ENCODE data around the gene NUDT4. TPM values are rescaled to one million over a fixed set of nuclear protein-coding genes. Genes with fewer than 3 reads are reported as not detected.
"Not testable (repeated sequence)": the region's sequence is repeated elsewhere in the genome, so short reads cannot be mapped to it uniquely, and the experiment has no call there.

The NUDT4 gene
- total RNA-seq, 1 experiment from 2014 or later = 56.5 TPM

DNA sequence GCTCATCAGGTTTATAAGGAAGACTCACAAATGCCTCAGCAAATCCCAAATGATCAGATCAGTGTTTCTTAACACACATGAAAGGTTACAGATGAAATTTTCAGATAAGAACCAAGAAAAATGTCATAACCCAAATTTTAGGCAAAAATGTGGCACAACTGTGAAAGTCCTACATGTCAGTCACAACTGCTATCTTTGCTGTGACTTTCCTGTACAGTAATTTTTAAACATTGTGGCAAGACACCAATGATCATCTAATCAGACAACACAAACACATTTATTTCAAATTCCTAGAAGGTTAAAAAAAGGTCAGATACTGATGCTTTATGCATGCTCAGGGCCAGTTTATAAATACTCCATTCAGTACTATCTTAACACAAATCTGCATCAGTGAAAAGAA lies 31.1 kb downstream of the NUDT4 start:
- peak overlapping the region; percentile 16; the same call in 1 of the 2 replicates for H3K27ac Mint-ChIP-seq
- TF ChIP-seq, protein P1, sequence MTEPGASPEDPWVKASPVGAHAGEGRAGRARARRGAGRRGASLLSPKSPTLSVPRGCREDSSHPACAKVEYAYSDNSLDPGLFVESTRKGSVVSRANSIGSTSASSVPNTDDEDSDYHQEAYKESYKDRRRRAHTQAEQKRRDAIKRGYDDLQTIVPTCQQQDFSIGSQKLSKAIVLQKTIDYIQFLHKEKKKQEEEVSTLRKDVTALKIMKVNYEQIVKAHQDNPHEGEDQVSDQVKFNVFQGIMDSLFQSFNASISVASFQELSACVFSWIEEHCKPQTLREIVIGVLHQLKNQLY (CRISPR knock-in tag; IDR thresholded peaks at IDR 0.05) = no peak
- TF ChIP-seq ZNF416 (CRISPR knock-in tag; IDR thresholded peaks at IDR 0.05) = no peak
- no peak for TF ChIP-seq ZNF423 (CRISPR knock-in tag; IDR thresholded peaks at IDR 0.05)
- no peak for TF ChIP-seq TEAD1 (CRISPR knock-in tag; IDR thresholded peaks at IDR 0.05)
- no peak for TF ChIP-seq ETV6 (CRISPR knock-in tag; IDR thresholded peaks at IDR 0.05)
- no peak for TF ChIP-seq ZNF671 (CRISPR knock-in tag; IDR thresholded peaks at IDR 0.05)
- H3K9me3 Mint-ChIP-seq = peaks cover 3% of the 10 kb centered on the region; the same call in 1 of the 2 replicates
- POLR2A ChIA-PET = no interaction called here
- DNase-seq (ENCODE audit: low spot score) (no peak), ATAC-seq (no peak)
- H3K36me3 Mint-ChIP-seq = peaks cover 29% of the 10 kb centered on the region
- no peaks in the 10 kb centered on the region for H3K27me3 Mint-ChIP-seq (ENCODE audit: low read depth)
- CTCF ChIA-PET = interaction anchor here (1.1 to 1.3 kb wide), 2 partner anchors 11 to 12 kb away, joined by 3 to 5 read pairs; no protein-coding TSS in a partner anchor
- no peak overlapping the region for H3K4me3 Mint-ChIP-seq
- peaks cover 9% of the 10 kb centered on the region for H3K4me1 Mint-ChIP-seq

DNA sequence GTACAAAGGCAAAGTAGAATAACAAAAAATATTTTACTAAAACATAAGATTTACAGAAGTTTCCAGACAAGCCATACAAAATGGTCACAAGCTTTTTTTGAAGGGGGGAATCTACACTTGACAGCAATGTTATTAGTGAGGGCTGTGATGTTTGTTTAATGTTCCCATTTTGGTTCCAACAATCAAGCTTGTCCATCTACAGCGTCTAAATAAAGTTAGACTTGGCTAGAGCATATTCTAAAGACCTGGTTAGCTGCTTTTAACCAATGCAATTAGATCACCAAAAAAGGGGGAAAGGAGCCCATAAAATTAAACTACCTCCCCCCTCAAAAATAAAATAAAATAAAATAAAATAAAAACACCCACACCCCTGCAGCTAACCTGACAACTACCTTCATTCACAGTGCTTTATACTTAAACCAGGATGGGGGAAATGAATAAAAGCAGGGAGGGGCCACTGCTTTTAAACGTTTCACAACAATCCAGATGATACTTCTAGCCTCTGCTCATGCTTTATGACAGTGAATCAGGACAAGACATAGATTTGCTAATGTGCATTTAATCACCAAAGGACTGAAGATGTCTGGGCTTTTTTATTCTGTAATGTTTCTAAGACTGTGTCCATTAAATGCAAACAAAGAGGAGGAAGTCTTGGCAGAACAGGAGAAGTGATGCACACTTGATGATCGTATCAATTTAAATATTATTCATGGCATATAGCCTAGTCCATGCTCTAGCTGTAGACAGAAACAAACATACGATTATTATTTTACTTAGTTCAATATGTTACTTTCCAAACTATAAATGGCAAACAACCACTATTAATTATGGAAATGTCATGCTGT lies 31.8 kb downstream of the NUDT4 start:
- H3K4me3 Mint-ChIP-seq; ATAC-seq; H3K27me3 Mint-ChIP-seq (ENCODE audit: low read depth); POLR2A ChIA-PET; H3K9me3 Mint-ChIP-seq; DNase-seq (ENCODE audit: low spot score); H3K27ac Mint-ChIP-seq: not testable (repeated sequence)
- H3K36me3 Mint-ChIP-seq = peaks cover 32% of the 10 kb centered on the region
- CTCF ChIA-PET = interaction anchor here (1.3 kb wide), 1 partner anchor 10 kb away, joined by 5 read pairs; no protein-coding TSS in a partner anchor
- H3K4me1 Mint-ChIP-seq = peaks cover 12% of the 10 kb centered on the region

DNA sequence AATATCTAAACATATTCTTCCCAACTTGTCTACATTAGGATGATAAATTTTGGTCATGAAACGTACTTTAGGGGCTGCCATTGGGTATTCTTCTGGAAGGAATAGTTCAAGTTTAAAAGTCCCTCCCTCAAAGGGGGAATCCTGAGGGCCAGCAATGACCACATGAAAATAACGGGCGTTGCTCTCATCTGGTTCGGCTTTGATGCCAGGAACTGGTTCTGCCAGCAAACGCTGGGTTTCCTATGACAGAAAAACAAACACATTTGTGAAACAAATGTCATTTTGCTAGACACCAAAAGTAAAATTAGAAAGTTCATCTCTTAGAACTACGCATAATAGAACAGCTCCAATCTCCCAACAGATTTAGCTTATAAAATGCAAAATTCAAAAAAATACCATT lies 33.3 kb downstream of the NUDT4 start:
- H3K4me3 Mint-ChIP-seq; ATAC-seq; DNase-seq (ENCODE audit: low spot score); H3K9me3 Mint-ChIP-seq; H3K27me3 Mint-ChIP-seq (ENCODE audit: low read depth); H3K27ac Mint-ChIP-seq; POLR2A ChIA-PET: not testable (repeated sequence)
- Mint-ChIP-seq H3K4me1 (peaks cover 24% of the 10 kb centered on the region), H3K36me3 (peaks cover 32% of the 10 kb centered on the region)
- CTCF ChIA-PET = interaction anchor here (1.1 kb wide), 1 partner anchor 9 kb away, joined by 5 read pairs; no protein-coding TSS in a partner anchor

DNA sequence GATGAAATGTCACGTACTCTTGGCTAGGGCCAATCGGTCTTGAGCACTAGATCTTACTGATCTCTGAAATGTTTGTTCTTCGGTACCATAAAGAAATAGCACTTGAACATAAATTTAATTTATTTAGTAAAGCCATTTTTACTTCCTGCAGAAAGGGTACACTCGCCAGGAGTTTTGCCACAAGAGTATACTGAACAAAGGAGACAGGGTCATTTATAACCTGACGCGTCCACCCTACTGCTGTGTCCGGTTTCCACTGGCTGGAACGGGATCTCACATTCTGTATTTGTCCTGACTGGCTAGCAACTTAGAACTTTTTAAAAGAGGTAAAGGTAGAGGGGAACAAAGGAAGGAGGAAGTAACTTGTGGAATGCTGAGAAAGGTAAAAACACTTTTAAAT lies 34.7 kb downstream of the NUDT4 start:
- H3K27ac Mint-ChIP-seq = peak overlapping the region; percentile 71; the same call in 1 of the 2 replicates
- CTCF ChIA-PET; H3K27me3 Mint-ChIP-seq (ENCODE audit: low read depth); H3K4me3 Mint-ChIP-seq; POLR2A ChIA-PET; ATAC-seq; DNase-seq (ENCODE audit: low spot score); H3K9me3 Mint-ChIP-seq: not testable (repeated sequence)
- peaks cover 35% of the 10 kb centered on the region for H3K4me1 Mint-ChIP-seq
- peaks cover 32% of the 10 kb centered on the region for H3K36me3 Mint-ChIP-seq

DNA sequence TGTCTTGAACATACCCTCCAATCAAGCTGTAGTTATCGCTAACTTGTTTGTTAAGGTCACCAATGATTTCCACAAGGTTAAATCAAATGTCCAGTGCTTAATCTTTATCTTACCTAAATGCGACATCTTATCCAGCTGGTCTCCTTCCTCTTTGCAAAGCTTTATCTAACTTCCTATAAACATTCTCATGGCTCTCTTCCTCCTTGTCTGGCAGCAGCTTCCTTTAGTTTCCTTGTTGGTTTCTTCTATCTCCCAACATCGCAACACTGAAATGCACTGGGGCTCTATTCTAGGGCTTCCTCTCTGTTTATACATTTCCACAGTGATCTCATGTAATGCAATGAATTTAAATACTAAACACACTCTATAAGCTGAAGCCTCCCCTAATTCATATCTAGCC lies 35.3 kb downstream of the NUDT4 start:
- TF ChIP-seq KAT7 (CRISPR knock-in tag; IDR thresholded peaks at IDR 0.05; ENCODE audit: borderline replicate concordance) (no peak), ZNF416 (CRISPR knock-in tag; IDR thresholded peaks at IDR 0.05) (no peak), FOXP1 (CRISPR knock-in tag; IDR thresholded peaks at IDR 0.05; ENCODE audit: borderline replicate concordance) (no peak), ZBTB21 (CRISPR knock-in tag; IDR thresholded peaks at IDR 0.05; ENCODE audit: borderline replicate concordance) (no peak), ZNF423 (CRISPR knock-in tag; IDR thresholded peaks at IDR 0.05) (no peak), JUN (CRISPR knock-in tag; IDR thresholded peaks at IDR 0.05) (no peak)
- TF ChIP-seq, protein P2, sequence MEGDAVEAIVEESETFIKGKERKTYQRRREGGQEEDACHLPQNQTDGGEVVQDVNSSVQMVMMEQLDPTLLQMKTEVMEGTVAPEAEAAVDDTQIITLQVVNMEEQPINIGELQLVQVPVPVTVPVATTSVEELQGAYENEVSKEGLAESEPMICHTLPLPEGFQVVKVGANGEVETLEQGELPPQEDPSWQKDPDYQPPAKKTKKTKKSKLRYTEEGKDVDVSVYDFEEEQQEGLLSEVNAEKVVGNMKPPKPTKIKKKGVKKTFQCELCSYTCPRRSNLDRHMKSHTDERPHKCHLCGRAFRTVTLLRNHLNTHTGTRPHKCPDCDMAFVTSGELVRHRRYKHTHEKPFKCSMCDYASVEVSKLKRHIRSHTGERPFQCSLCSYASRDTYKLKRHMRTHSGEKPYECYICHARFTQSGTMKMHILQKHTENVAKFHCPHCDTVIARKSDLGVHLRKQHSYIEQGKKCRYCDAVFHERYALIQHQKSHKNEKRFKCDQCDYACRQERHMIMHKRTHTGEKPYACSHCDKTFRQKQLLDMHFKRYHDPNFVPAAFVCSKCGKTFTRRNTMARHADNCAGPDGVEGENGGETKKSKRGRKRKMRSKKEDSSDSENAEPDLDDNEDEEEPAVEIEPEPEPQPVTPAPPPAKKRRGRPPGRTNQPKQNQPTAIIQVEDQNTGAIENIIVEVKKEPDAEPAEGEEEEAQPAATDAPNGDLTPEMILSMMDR (IDR thresholded peaks at IDR 0.05) = no peak
- TF ChIP-seq, protein P3, sequence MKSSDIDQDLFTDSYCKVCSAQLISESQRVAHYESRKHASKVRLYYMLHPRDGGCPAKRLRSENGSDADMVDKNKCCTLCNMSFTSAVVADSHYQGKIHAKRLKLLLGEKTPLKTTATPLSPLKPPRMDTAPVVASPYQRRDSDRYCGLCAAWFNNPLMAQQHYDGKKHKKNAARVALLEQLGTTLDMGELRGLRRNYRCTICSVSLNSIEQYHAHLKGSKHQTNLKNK (CRISPR knock-in tag; IDR thresholded peaks at IDR 0.05) = no peak
- TF ChIP-seq, protein P4, sequence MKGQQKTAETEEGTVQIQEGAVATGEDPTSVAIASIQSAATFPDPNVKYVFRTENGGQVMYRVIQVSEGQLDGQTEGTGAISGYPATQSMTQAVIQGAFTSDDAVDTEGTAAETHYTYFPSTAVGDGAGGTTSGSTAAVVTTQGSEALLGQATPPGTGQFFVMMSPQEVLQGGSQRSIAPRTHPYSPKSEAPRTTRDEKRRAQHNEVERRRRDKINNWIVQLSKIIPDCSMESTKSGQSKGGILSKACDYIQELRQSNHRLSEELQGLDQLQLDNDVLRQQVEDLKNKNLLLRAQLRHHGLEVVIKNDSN (CRISPR knock-in tag; IDR thresholded peaks at IDR 0.05) = no peak
- H3K4me3 Mint-ChIP-seq = no peak overlapping the region
- H3K9me3 Mint-ChIP-seq = peaks cover 3% of the 10 kb centered on the region; the same call in 1 of the 2 replicates
- ChIA-PET POLR2A (no interaction called here), CTCF (no interaction called here)
- H3K36me3 Mint-ChIP-seq = peaks cover 32% of the 10 kb centered on the region
- peaks cover 35% of the 10 kb centered on the region for H3K4me1 Mint-ChIP-seq
- DNase-seq (ENCODE audit: low spot score) = no peak
- ATAC-seq = no peak
- no peaks in the 10 kb centered on the region for H3K27me3 Mint-ChIP-seq (ENCODE audit: low read depth)
- peak overlapping the region; percentile 67 for H3K27ac Mint-ChIP-seq
